Urinary bladder (tissue), 4 donors: ENCODE data around the gene LNX2. TPM values are rescaled to one million over a fixed set of nuclear protein-coding genes. Genes with fewer than 3 reads are reported as not detected.

Experiments used
- DNase-seq: peaks from one replicate; pipeline ENCODE4 v3.0.0-alpha.2; 2015; ENCODE audit errors: extremely low spot score
- H3K27ac ChIP-seq: one replicate; pipeline ENCODE4 v1.5.1; 2013; ENCODE audit warnings: low read depth, mild to moderate bottlenecking, moderate library complexity
- H3K36me3 ChIP-seq: one replicate; pipeline ENCODE4 v1.6.1; 2013; ENCODE audit warnings: mild to moderate bottlenecking, moderate library complexity; ENCODE audit not compliant: insufficient read depth
- H3K4me1 ChIP-seq: one replicate; pipeline ENCODE4 v1.6.1; 2013; ENCODE audit warnings: mild to moderate bottlenecking, moderate library complexity; ENCODE audit not compliant: insufficient read depth
- H3K4me3 ChIP-seq: one replicate; pipeline ENCODE4 v1.5.1; 2013; ENCODE audit warnings: low read depth, low read length
- WGBS: extraction: QIAGEN DNeasy Blood & Tissue Kit; methylation state at CpG from one replicate; pipeline ENCODE4 v1.1.7; 2013; 5-methylcytosine and 5-hydroxymethylcytosine counted together
- polyA plus RNA-seq: library from polyadenylated mRNA; stranded (reverse); fragments of 200-250 nt; gene quantifications from one replicate; pipeline ENCODE4 v1.2.3, GENCODE V29; 2013
- total RNA-seq: library from RNA; depleted of rRNA; stranded (reverse); fragments of >200 nt; gene quantifications from one replicate; pipeline ENCODE4 v1.2.3, GENCODE V29; 2014
- donor health status: healthy with polysubstance abuse.
- donor health status: healthy.

LNX2 gene
- total and polyA plus RNA-seq, 2 donors = 4.8 to 11.6 TPM

DNA sequence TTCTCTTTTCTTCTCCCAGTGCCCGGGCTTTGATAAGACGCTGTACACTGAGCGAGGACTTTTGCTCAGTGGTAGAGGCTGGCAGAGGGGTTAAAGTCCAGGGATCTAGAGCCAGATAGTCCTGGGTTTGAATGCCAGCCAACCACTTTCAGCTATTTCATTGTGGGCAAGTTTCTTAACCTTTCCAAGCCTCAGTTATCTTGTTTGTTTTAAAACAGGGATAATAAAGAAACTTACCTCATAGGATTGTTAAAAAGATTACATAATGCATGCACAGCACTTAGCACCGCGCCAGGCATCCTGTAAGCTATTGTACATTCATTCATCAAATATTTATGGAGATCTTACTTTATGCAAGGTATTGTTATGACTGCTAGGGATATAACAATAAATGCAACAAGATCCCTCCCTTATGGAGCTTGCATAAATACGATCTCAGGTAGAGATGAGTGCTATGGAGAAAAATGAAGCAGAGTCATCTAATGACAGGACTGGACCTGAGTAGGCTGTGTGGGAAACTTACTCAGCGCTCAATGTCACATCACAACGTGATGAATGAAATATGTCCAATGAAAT is 70.8 kb downstream of the LNX2 start:
- 88% methylated on average over 8 of the region's 8 CpGs for WGBS
- no peak for DNase-seq
- Histone ChIP-seq H3K36me3 (no peaks in the 10 kb centered on the region), H3K4me1 (no peaks in the 10 kb centered on the region), H3K27ac (no peak overlapping the region), H3K4me3 (no peak overlapping the region)

DNA sequence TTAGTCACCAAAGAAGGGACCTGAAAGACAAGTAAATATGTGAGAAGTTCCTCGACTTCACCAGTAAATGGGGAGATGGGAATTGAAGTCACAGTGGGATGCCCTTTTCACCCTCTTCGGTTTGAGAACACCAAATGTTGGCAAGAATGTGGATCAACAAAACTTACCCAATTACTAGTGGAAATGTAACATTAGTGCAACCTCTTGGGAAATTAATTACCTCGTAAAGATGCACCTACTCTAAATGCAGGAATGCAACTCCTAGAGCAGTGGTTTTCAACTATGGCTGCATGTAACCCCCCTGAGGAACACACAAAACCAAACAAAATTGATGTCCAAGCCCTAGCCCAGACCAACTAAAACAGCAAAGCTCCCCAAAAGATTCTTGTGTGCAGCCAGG is 78.1 kb downstream of the LNX2 start:
- Histone ChIP-seq H3K4me3 (no peak overlapping the region), H3K4me1 (no peaks in the 10 kb centered on the region), H3K27ac (no peak overlapping the region), H3K36me3 (no peaks in the 10 kb centered on the region)
- 85% methylated on average over 3 of the region's 3 CpGs for WGBS
- no peak for DNase-seq

DNA sequence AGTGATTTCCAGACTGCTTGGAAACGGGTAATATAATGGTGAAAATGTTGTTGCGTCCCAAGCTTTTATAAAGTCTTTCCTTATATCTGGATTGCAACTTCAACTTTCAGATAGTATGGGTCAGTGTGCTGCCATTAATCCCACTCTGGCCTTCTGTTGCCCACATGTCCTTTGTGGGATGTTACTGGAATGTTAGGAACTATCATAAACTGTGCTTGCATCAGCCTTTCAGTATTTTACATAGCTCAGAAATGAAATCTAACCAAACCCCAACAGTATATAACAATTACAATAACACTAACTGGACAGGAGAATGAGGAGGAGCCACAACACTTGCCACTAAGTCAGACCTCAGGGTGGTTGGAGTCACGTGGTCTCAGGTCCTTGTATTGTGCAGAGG is 78.9 kb downstream of the LNX2 start:
- WGBS = 71% methylated on average over 3 of the region's 3 CpGs
- DNase-seq = no peak

DNA sequence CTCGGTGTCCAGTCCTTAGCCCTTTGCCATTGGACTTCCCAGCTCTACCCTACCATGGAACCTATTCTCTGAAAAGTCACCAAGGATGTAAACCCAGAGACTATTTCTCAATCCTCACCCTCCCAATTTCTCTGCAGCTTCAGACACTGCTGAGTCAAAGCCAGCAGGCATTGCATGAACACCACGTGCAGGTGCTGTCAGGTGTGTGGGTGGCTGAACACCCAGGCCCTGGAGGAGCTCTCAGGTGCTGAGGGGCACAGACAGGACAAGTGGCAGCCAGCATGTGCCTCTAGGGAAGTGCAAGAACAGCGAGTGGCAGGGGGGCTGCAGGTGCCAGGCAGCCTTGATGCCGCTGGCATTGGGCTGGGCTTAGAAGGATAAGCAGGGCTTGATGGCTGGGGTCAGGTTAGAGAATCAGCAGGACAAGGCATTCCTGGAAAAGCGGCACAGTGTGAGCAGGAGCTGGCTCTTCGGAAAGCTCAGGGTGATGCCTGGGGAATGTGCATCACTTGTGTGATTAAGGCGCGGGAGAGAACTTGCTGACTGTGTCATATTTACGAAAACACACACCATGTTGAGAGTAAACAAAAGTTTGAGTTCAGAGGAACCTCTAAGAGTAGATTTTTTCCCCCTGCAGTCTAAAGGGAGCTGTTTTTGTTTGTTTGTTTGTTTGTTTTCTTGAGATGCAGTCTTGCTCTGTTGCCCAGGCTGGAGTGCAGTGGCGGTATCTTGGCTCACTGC is 83.8 kb downstream of the LNX2 start:
- no peak for DNase-seq
- Histone ChIP-seq H3K4me1 (no peaks in the 10 kb centered on the region), H3K36me3 (no peaks in the 10 kb centered on the region), H3K27ac (no peak overlapping the region), H3K4me3 (no peak overlapping the region)
- 88% methylated on average over 10 of the region's 10 CpGs for WGBS

More for the DNA sequence above, 78.9 kb downstream of the LNX2 start:
- no peaks in the 10 kb centered on the region for H3K4me1 ChIP-seq
- no peak overlapping the region for H3K4me3 ChIP-seq
- no peaks in the 10 kb centered on the region for H3K36me3 ChIP-seq
- no peak overlapping the region for H3K27ac ChIP-seq

DNA sequence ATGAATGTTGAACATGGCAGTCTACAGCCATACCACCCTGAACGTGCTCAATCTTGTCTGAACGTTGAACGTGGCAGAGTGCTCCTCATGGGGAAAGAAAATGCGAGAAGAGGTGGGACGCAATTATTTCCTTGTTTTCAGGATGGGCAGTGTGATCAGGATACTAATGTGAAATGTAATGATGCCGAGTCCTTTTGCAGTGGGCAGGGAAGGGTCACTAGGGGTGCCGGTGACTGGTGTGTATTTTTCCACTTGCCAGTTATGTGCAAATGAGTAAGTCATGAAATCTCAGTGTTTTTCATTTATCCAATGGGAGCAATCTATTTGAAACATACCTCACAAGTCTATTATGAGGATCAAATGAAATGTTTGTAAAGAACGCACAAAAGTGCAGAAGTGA is 84.8 kb downstream of the LNX2 start:
- 79% methylated on average over 8 of the region's 8 CpGs for WGBS
- Histone ChIP-seq H3K36me3 (no peaks in the 10 kb centered on the region), H3K4me1 (no peaks in the 10 kb centered on the region), H3K4me3 (no peak overlapping the region), H3K27ac (no peak overlapping the region)
- no peak for DNase-seq

DNA sequence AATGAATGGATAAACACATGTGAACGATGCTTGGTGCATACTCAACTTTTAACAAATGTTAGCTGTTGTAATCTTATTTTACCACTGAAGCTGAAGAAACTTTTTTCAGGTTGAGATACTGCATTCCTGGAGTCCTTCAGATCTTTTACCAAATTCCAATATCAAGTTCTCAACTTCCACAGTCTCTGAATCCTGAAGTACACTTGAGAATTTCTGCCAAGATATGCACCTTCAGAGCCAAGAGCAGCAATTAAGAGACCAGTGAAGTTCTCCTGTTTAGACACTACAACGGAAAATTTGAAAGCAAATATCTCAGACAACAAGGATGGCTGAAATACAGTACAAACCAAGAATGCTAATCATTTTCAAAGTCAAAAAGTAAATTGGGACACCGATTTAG is 85.3 kb downstream of the LNX2 start:
- no peak overlapping the region for H3K4me3 ChIP-seq
- WGBS = 70% methylated on average over 3 of the region's 3 CpGs
- H3K4me1 ChIP-seq = no peaks in the 10 kb centered on the region
- H3K36me3 ChIP-seq = no peaks in the 10 kb centered on the region
- DNase-seq = no peak
- no peak overlapping the region for H3K27ac ChIP-seq

DNA sequence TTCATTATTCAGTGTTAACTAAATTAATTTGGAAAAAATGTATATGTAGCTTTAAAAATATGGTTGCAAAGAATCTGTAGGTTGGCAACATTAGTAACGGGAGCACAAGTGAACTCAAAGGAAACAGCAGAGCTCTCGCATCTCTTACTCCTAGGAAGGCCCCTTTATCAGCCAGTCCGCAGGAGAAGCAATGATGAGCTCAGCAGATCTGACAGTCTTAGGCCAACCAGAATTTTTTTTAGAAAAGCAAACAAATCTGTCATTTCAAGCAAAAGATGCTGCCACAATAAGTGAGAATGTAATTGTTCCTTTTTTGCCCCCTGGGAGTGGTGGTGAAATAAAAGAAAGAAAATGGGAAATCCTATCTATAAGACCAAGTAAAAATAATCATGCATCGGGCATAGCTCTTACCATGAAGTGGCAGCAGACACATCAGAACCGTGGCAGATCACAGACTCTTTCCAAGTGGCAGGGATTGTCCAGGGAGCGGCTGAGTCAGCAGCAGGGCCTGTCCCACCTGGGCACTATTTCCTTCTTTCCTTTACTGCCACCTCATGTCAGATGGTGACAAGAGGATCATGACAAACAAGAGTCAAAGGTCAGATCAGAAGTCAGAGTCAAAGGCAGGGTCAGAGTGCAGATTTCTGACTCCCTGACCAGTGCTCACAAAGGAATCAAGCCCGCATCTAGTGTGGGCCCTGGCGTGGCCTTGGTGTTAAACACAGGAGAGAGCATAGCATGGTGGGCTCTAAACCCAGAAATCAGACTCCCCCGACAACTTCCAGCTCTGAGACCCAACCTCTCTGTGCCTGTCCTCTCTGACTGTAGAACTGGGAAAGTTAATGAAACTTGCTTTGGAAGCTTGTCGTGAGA is 86.0 kb downstream of the LNX2 start:
- Histone ChIP-seq H3K36me3 (no peaks in the 10 kb centered on the region), H3K4me3 (no peak overlapping the region)
- WGBS = 84% methylated on average over 10 of the region's 10 CpGs

DNA sequence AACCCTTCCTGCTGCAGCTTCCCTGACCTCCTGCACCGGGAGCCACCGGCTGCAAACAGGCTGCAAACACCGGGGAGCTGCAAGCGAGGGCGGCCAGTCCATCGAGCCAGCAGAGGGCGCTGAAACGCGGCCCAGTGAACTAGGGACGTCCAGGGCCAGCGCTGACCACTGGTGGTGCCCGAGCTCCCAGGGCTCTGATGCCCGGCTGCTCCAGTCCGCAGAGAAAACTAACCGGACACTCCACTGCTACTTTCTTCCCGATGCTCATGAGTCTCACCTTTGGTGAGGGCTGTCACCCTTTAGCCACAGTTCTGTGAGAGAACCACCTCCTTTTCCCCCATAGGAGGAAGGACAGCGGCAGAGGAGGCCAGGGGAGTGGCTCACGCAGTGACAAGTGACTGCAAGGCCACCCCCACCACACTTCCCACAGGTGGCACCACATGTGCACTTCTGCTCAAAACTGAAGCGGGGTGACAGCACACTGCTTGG is 87.1 kb downstream of the LNX2 start:
- no peak for DNase-seq
- WGBS = 15% methylated on average over 19 of the region's 19 CpGs
- Histone ChIP-seq H3K36me3 (no peaks in the 10 kb centered on the region), H3K4me1 (no peaks in the 10 kb centered on the region), H3K27ac (no peak overlapping the region), H3K4me3 (no peak overlapping the region)

More for the DNA sequence above, 86.0 kb downstream of the LNX2 start:
- Histone ChIP-seq H3K27ac (no peak overlapping the region), H3K4me1 (no peaks in the 10 kb centered on the region)
- DNase-seq = no peak

DNA sequence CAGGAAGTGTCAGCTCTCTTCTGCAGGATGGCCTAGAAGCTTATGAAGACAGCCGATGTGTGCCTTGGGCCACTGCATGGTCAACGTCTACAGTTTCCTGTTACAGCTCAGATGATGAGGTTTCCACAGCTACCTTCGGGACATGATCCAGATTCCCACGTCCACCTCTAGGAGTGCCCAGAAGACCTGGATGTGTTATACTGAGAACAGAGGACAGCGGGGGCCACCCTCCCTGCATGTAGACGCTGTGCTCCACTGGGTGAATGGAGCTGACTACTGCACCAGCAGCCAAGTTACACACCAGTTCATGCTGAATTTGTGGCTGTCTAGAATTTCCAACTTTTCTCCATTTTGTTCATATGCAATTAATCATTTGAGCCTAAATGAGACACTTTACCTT is 91.4 kb downstream of the LNX2 start:
- 90% methylated on average over 6 of the region's 6 CpGs for WGBS
- H3K27ac ChIP-seq = no peak overlapping the region

DNA sequence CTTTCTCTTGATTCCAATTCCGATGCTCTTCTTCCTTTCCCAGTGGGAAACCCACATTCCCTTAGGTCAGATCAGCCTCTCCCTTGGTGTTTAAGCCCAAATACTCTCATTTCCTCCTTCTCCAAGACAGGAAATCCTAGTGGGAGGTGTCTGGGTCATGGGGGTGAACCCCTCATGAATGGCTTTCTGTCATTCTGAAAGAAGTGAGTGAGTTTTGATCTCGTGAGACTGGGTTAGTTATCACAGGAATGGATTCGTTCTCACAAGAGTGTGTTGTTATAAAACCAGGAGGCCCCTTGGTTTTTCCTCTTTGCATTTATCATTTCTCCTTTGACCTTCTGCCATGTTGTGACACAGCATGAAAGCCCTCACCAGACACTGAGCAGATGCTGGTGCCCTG is 93.8 kb downstream of the LNX2 start:
- 39% methylated on average over 3 of the region's 3 CpGs for WGBS
- no peaks in the 10 kb centered on the region for H3K4me1 ChIP-seq
- no peaks in the 10 kb centered on the region for H3K36me3 ChIP-seq
- no peak for DNase-seq
- H3K27ac ChIP-seq = no peak overlapping the region
- H3K4me3 ChIP-seq = no peak overlapping the region

More for the DNA sequence above, 91.4 kb downstream of the LNX2 start:
- Histone ChIP-seq H3K36me3 (no peaks in the 10 kb centered on the region), H3K4me3 (no peak overlapping the region), H3K4me1 (no peaks in the 10 kb centered on the region)
- no peak for DNase-seq

DNA sequence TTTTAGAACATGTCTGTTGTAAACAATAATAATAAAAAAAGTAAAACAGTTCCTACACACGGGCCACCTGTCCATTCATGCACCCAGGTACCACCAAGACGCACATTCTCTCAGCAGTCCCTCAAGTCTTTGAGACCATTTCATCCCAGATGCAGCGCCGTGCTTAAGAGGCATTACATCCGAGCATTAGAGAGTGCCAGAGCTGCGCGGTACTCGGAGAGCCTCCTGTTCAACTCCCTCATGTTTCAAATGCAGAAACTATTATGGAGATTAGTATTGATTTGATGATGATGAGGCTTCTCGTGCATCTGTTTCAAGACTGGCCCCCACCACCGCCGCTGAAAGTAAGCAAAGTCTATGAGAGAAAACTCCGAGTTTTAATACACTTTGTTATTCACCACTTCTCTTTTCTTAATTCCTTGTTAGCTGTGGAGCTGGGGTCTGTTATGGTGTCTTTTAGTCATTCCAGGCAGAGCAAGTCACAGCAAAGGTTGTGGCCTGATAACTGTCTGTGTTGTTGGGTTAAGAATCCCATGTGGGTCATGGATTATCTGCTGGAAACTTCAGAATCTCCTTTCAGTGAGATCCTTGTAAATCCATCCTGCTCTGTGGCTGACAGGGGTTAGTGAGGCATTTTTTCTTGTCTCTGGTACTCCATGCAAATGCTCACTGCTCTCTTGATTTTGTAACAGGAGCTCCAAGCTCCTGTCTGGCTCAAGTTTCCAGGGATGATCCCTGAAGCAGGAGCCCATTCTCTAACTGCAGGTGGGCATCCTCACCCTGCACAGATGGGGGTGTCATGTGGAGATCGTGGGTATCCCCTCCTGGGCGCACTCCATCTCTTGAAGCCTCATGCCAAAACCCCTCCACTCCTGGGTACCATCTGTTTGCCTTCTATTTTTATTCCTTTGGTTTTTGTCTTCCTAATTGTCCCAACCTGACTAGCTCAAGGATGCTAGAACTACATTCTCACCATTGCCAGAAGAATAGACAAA is 95.1 kb downstream of the LNX2 start:
- DNase-seq = no peak
- Histone ChIP-seq H3K4me3 (no peak overlapping the region), H3K27ac (no peak overlapping the region), H3K4me1 (no peaks in the 10 kb centered on the region), H3K36me3 (no peaks in the 10 kb centered on the region)
- WGBS = 78% methylated on average over 14 of the region's 14 CpGs

DNA sequence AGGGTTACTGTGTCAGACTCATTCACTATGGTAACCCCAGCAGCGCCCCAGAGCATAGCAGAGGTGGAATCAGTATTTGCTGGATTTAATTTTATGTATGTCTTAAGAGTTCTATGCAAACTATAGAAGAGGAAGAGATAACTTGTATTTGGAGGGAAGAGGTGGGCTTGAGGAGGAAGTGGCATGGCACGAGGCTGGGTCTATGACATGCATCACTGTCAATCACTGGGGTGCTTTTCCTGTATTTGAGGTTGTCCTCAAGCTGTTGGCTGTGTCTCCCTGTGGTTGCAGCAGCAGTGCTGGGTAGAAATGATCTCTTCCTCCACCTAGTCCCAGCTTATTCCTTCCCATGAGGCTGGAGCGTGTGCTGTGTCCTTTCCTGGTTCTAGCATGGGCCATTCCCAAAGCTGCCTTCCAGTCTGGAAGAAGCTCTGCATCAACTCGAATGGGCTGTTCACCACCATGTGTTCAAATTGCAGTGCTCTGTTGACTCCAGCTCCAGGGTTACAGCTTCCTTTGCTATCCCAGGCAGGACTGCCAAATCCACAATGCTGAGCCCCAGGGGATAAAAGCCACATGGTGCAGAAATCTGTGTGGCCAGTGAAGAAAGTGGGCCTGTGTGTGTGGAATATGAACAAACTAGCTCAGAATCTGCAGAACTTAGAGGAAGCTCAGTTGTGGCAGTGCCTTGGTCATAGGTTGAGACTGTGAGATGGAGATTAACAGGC is 96.8 kb downstream of the LNX2 start:
- H3K36me3 ChIP-seq = no peaks in the 10 kb centered on the region
- 74% methylated on average over 4 of the region's 4 CpGs for WGBS
- H3K4me3 ChIP-seq = no peak overlapping the region
- H3K27ac ChIP-seq = no peak overlapping the region
- no peak for DNase-seq
- H3K4me1 ChIP-seq = no peaks in the 10 kb centered on the region
